Measurements from ENCODE around the gene MACROD1. TPM values are rescaled to one million over a fixed set of nuclear protein-coding genes. Genes with fewer than 3 reads are reported as not detected.

MACROD1 gene
- total and polyA plus RNA-seq, 10 of the 15 experiments (the other 5 are each of a cell fraction or from before 2014, with no cell fraction given) = 1.2 to 22.7 (median 11.3) TPM; not detected in 1

DNA sequence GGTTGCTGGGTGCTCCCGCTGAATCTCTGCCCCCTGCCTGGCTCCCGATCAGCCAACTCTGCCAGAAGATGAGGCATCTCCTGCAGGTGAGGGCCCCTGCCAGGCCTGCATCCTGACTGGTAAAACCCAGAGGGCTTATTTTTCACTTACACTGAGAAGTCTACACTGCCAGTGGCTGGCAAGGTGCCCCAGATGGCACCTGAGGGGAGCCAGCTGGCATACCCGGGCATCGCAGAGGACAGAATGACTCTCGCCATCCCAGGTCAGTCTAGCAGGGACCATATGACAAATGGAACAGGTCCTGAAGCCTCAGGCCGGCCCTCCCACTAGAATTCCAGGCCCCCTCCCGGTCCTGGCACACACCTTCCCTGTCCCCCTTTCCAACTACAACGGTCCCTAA lies 30.9 kb downstream of the MACROD1 start:
- POLR2A ChIA-PET = no interaction called here
- in situ Hi-C loops (cut with MboI) = no loop called here
- Histone ChIP-seq H3K36me3 (ENCODE audit: control insufficient read depth in 2 of 2, insufficient read depth in 2 of 2, low read length in 1 of 2) (no peaks in the 10 kb centered on the region), H3K27ac (ENCODE audit: control insufficient read depth, insufficient read depth) (no peak overlapping the region), H3K9ac (ENCODE audit: control insufficient read depth, insufficient read depth, low read length) (no peak overlapping the region), H3K27me3 (replicated peaks in 1 of 2; ENCODE audit: control insufficient read depth in 2 of 2, insufficient read depth in 2 of 2, low read length in 1 of 2) (no peaks in the 10 kb centered on the region; a peak in 1 of 4 replicates), H3K79me2 (ENCODE audit: control insufficient read depth, insufficient read depth, low read length) (no peaks in the 10 kb centered on the region), H3K9me3 (replicated peaks; ENCODE audit: control insufficient read depth, insufficient read depth, low read length) (no peaks in the 10 kb centered on the region), H2AFZ (ENCODE audit: control insufficient read depth, low read depth, low read length) (no peak overlapping the region), H3K4me1 (ENCODE audit: control insufficient read depth, insufficient read depth, low read length) (no peaks in the 10 kb centered on the region), H3K4me3 (no peak overlapping the region), H3K4me2 (ENCODE audit: control insufficient read depth, insufficient read depth) (no peak overlapping the region), H4K20me1 (ENCODE audit: control insufficient read depth, insufficient read depth) (no peaks in the 10 kb centered on the region)
- intact Hi-C loops (cut with micrococcal nuclease; ENCODE audit: unreplicated experiment) = no loop called here
- no TSS peak for BruUV-seq (replicated peaks)
- WGBS (ENCODE audit: insufficient coverage, insufficient replicate concordance, low lambda C conversion rate, missing lambda C conversion rate) = 56% methylated on average over 8 of the region's 8 CpGs
- TF ChIP-seq CBFB (IDR thresholded peaks at IDR 0.05; ENCODE audit: low read depth) (no peak), TCF3 (IDR thresholded peaks at IDR 0.05; ENCODE audit: borderline replicate concordance, insufficient read depth, low read depth, low read length) (no peak), RAD21 (IDR thresholded peaks at IDR 0.05; ENCODE audit: insufficient read depth, low read depth, low read length) (no peak), EED (IDR thresholded peaks at IDR 0.05; ENCODE audit: low read depth) (no peak)
- TF ChIP-seq, protein P1, sequence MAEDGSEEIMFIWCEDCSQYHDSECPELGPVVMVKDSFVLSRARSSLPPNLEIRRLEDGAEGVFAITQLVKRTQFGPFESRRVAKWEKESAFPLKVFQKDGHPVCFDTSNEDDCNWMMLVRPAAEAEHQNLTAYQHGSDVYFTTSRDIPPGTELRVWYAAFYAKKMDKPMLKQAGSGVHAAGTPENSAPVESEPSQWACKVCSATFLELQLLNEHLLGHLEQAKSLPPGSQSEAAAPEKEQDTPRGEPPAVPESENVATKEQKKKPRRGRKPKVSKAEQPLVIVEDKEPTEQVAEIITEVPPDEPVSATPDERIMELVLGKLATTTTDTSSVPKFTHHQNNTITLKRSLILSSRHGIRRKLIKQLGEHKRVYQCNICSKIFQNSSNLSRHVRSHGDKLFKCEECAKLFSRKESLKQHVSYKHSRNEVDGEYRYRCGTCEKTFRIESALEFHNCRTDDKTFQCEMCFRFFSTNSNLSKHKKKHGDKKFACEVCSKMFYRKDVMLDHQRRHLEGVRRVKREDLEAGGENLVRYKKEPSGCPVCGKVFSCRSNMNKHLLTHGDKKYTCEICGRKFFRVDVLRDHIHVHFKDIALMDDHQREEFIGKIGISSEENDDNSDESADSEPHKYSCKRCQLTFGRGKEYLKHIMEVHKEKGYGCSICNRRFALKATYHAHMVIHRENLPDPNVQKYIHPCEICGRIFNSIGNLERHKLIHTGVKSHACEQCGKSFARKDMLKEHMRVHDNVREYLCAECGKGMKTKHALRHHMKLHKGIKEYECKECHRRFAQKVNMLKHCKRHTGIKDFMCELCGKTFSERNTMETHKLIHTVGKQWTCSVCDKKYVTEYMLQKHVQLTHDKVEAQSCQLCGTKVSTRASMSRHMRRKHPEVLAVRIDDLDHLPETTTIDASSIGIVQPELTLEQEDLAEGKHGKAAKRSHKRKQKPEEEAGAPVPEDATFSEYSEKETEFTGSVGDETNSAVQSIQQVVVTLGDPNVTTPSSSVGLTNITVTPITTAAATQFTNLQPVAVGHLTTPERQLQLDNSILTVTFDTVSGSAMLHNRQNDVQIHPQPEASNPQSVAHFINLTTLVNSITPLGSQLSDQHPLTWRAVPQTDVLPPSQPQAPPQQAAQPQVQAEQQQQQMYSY (CRISPR knock-in tag; IDR thresholded peaks at IDR 0.05) = no peak
- SMC1A ChIA-PET (ENCODE audit: uncharacterized antibody, unreplicated experiment) = no interaction called here
- CTCF ChIA-PET = no interaction called here
- ATAC-seq = no peak
- RAD21 ChIA-PET (ENCODE audit: unreplicated experiment) = no interaction called here
- no peak for FAIRE-seq
- no peak for DNase-seq (ENCODE audit: low read depth, low spot score)

Data from GM12878 (cell line).